ENCODE results near the gene TAF11L2.

TAF11L2 gene

DNA sequence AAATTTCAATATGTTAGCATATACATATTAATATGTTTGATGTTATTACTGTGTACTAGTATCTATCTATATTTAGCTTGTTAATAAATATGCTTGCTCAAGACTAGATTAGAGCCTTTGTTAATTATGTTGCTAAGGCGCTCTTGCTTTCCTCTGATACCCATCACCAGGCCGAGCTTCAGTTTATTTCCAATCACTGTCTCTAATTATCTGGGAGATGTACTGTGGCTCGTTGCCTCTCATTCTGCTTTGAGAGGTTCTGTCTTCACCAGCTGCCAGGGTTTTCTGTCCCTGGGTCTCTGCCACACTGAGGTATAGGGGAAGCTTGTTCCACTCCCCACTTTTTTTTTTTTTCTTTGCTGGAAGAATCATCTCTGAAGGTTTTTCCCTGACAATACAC is 21.0 kb upstream of the TAF11L2 start:
- Histone ChIP-seq H3K79me2 (ENCODE audit: insufficient read depth, low read length) (no peaks in the 10 kb centered on the region), H3F3A (ENCODE audit: low read depth) (no peaks in the 10 kb centered on the region), H3K9me2 (replicated peaks; ENCODE audit: low read depth, low read length) (no peaks in the 10 kb centered on the region), H3K4me3 (ENCODE audit: low read length, poor library complexity, severe bottlenecking) (no peak overlapping the region), H3K4me2 (ENCODE audit: low read depth, low read length, poor library complexity, severe bottlenecking) (no peak overlapping the region), H2AFZ (ENCODE audit: low read length) (no peak overlapping the region), H3K36me3 (ENCODE audit: insufficient read depth, low read length) (no peaks in the 10 kb centered on the region), H3K9me3 (ENCODE audit: insufficient read depth, low read depth, low read length) (no peaks in the 10 kb centered on the region), H3K4me1 (ENCODE audit: insufficient read depth, low read length, poor library complexity, severe bottlenecking) (no peaks in the 10 kb centered on the region), H3K9ac (ENCODE audit: low read depth, low read length, poor library complexity, severe bottlenecking) (no peak overlapping the region), H3K27me3 (ENCODE audit: insufficient read depth, low read length, poor library complexity, severe bottlenecking) (no peaks in the 10 kb centered on the region), H4K20me1 (ENCODE audit: insufficient read depth, low read length, poor library complexity, severe bottlenecking) (no peaks in the 10 kb centered on the region)
- TF ChIP-seq CTCF (conservative IDR thresholded peaks at IDR 0.05; ENCODE audit: low read length) = no peak
- TF ChIP-seq EZH2phosphoT487 (IDR thresholded peaks at IDR 0.05; ENCODE audit: borderline replicate concordance) = no peak

GRCh38 chr5:17477573-17478265 is 20.3 kb upstream of the TAF11L2 start:
- Histone ChIP-seq H3F3A (ENCODE audit: low read depth) (no peaks in the 10 kb centered on the region), H3K4me1 (ENCODE audit: insufficient read depth, low read length, poor library complexity, severe bottlenecking) (no peaks in the 10 kb centered on the region), H3K4me2 (ENCODE audit: low read depth, low read length, poor library complexity, severe bottlenecking) (no peak overlapping the region), H3K9ac (ENCODE audit: low read depth, low read length, poor library complexity, severe bottlenecking) (no peak overlapping the region), H2AFZ (ENCODE audit: low read length) (no peak overlapping the region), H3K36me3 (ENCODE audit: insufficient read depth, low read length) (no peaks in the 10 kb centered on the region), H3K9me3 (ENCODE audit: insufficient read depth, low read depth, low read length) (no peaks in the 10 kb centered on the region), H3K27me3 (ENCODE audit: insufficient read depth, low read length, poor library complexity, severe bottlenecking) (no peaks in the 10 kb centered on the region), H3K79me2 (ENCODE audit: insufficient read depth, low read length) (no peaks in the 10 kb centered on the region), H4K20me1 (ENCODE audit: insufficient read depth, low read length, poor library complexity, severe bottlenecking) (no peaks in the 10 kb centered on the region), H3K9me2 (replicated peaks; ENCODE audit: low read depth, low read length) (no peaks in the 10 kb centered on the region), H3K4me3 (ENCODE audit: low read length, poor library complexity, severe bottlenecking) (no peak overlapping the region)
- TF ChIP-seq CTCF (conservative IDR thresholded peaks at IDR 0.05; ENCODE audit: low read length) = no peak
- no peak for TF ChIP-seq EZH2phosphoT487 (IDR thresholded peaks at IDR 0.05; ENCODE audit: borderline replicate concordance)

DNA sequence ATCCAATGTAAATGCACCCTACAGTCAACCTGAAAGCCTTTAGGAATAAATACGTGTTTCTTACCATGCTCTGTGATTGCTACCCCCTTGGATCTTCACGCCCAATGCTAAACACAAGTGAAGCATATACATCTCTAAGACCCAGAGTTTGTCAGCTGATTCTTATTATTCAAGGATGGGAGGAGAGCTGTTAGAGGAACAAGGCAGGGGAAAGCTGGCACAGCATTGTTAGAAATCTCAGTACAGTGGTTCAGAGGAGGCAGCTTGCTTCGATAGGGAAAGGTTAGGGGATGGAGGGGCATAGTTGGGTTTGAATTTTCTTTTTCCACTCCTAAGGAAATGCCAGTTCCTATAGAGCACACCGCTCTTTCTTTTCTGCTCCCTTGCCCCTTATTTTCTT is 16.7 kb upstream of the TAF11L2 start:
- Histone ChIP-seq H3K79me2 (ENCODE audit: insufficient read depth, low read length) (no peaks in the 10 kb centered on the region), H3K9ac (ENCODE audit: low read depth, low read length, poor library complexity, severe bottlenecking) (no peak overlapping the region), H4K20me1 (ENCODE audit: insufficient read depth, low read length, poor library complexity, severe bottlenecking) (no peaks in the 10 kb centered on the region), H3F3A (ENCODE audit: low read depth) (no peaks in the 10 kb centered on the region), H3K27me3 (ENCODE audit: insufficient read depth, low read length, poor library complexity, severe bottlenecking) (no peaks in the 10 kb centered on the region), H3K9me3 (ENCODE audit: insufficient read depth, low read depth, low read length) (no peaks in the 10 kb centered on the region), H3K4me2 (ENCODE audit: low read depth, low read length, poor library complexity, severe bottlenecking) (no peak overlapping the region), H3K36me3 (ENCODE audit: insufficient read depth, low read length) (no peaks in the 10 kb centered on the region), H2AFZ (ENCODE audit: low read length) (no peak overlapping the region), H3K4me3 (ENCODE audit: low read length, poor library complexity, severe bottlenecking) (no peak overlapping the region), H3K9me2 (replicated peaks; ENCODE audit: low read depth, low read length) (no peaks in the 10 kb centered on the region), H3K4me1 (ENCODE audit: insufficient read depth, low read length, poor library complexity, severe bottlenecking) (no peaks in the 10 kb centered on the region)
- TF ChIP-seq EZH2phosphoT487 (IDR thresholded peaks at IDR 0.05; ENCODE audit: borderline replicate concordance) = no peak
- TF ChIP-seq CTCF (conservative IDR thresholded peaks at IDR 0.05; ENCODE audit: low read length) = no peak
